H1 (cell line): ENCODE data around the gene CTAGE15. TPM values are rescaled to one million over a fixed set of nuclear protein-coding genes. Genes with fewer than 3 reads are reported as not detected.
A peak's percentile ranks its signal among the peaks of the same experiment; 100 is the strongest.
"Not testable (repeated sequence)": the region's sequence is repeated elsewhere in the genome, so short reads cannot be mapped to it uniquely, and the experiment has no call there.

Experiments
- CTCF ChIA-PET: fragments of 300-600 bp; sonication (Branson Sonifier 250); formaldehyde crosslinking; loops from one replicate; lab custom pipeline; 2021; ENCODE audit not compliant: partially characterized antibody; lab: Charles Lee
- POLR2A ChIA-PET: fragments of 300-600 bp; sonication (Branson Sonifier 250); formaldehyde crosslinking; loops from one replicate; lab custom pipeline; 2021; ENCODE audit warnings: inconsistent platforms; ENCODE audit not compliant: partially characterized antibody; lab: Charles Lee
- DNase-seq, 2 experiments: peaks; one replicate each; pipeline versions ENCODE4 v3.0.0 to v3.0.0-alpha.2; 2010 to 2022; ENCODE audit warnings: low spot score in 2 of 2, low read depth in 1 of 2, mixed read lengths in 1 of 2
- FAIRE-seq: peaks from 2 replicates; lab custom pipeline; 2011; peaks lifted over from hg19 to GRCh38; lab: Jason Lieb, UNC
- H2AFZ ChIP-seq: 2 replicates; pipeline ENCODE4 v1.8.1; 2012; ENCODE audit warnings: low read length, inconsistent platforms
- H2AK5ac ChIP-seq: 2 replicates; pipeline ENCODE4 v1.6.1; 2013; ENCODE audit warnings: low read depth, low read length
- H2BK120ac ChIP-seq: replicated peaks from 2 replicates; pipeline ENCODE3; 2013; ENCODE audit warnings: low read depth, low read length, inconsistent platforms
- H2BK12ac ChIP-seq: 2 replicates; pipeline ENCODE4 v1.6.1; 2013; ENCODE audit warnings: low read depth, low read length
- H2BK15ac ChIP-seq: 2 replicates; pipeline ENCODE4 v1.6.1; 2013; ENCODE audit warnings: low read length
- H2BK20ac ChIP-seq: 2 replicates; pipeline ENCODE4 v1.6.1; 2013; ENCODE audit warnings: low read length
- H2BK5ac ChIP-seq: 2 replicates; pipeline ENCODE4 v1.6.1; 2013; ENCODE audit warnings: low read depth, low read length
- H3K14ac ChIP-seq: 2 replicates; pipeline ENCODE4 v1.6.1; 2013; ENCODE audit warnings: inconsistent platforms; ENCODE audit not compliant: insufficient read length
- H3K18ac ChIP-seq: 2 replicates; pipeline ENCODE4 v1.6.1; 2013; ENCODE audit warnings: low read length; ENCODE audit errors: extremely low read depth
- H3K23ac ChIP-seq: 2 replicates; pipeline ENCODE4 v1.6.1; 2013; ENCODE audit warnings: inconsistent platforms; ENCODE audit not compliant: insufficient read length
- H3K23me2 ChIP-seq: 2 replicates; pipeline ENCODE4 v1.6.1; 2013; ENCODE audit warnings: low read depth, low read length
- H3K27ac ChIP-seq: 2 replicates; pipeline ENCODE4 v1.6.1; 2011; ENCODE audit warnings: low read depth, low read length, inconsistent platforms
- H3K27me3 ChIP-seq, 4 experiments: replicated peaks in 1 of 4; 1 replicate in 1 of 4; 2 replicates in 3 of 4; pipeline versions ENCODE4 v1.6.1 to v1.8.1; 2011 to 2013; ENCODE audit warnings: low read length in 3 of 4, mild to moderate bottlenecking in 3 of 4, inconsistent platforms in 2 of 4, mixed read lengths in 2 of 4, moderate library complexity in 1 of 4; ENCODE audit not compliant: control insufficient read depth in 3 of 4, insufficient read depth in 3 of 4; ENCODE audit errors: extremely low read depth in 1 of 4
- H3K36me3 ChIP-seq, 4 experiments: 2 replicates each; pipeline versions ENCODE4 v1.6.1 to v1.8.1; 2011 to 2013; ENCODE audit warnings: mild to moderate bottlenecking in 4 of 4, low read length in 3 of 4, moderate library complexity in 2 of 4, control low read depth in 1 of 4, inconsistent platforms in 1 of 4; ENCODE audit not compliant: insufficient read depth in 4 of 4, control insufficient read depth in 2 of 4
- H3K4ac ChIP-seq: replicated peaks from 2 replicates; pipeline ENCODE3; 2013; ENCODE audit warnings: low read length, low read depth, mixed read lengths, inconsistent platforms; ENCODE audit not compliant: insufficient read length
- H3K4me1 ChIP-seq, 4 experiments: replicated peaks in 1 of 4; 1 replicate in 1 of 4; 2 replicates in 3 of 4; pipeline versions ENCODE4 v1.6.1 to v1.8.1; 2011 to 2013; ENCODE audit warnings: low read length in 3 of 4, inconsistent platforms in 2 of 4, mixed read lengths in 1 of 4; ENCODE audit not compliant: insufficient read depth in 4 of 4, control insufficient read depth in 3 of 4
- H3K4me2 ChIP-seq, 2 experiments: 2 replicates each; pipeline versions ENCODE4 v1.6.1 to v1.8.1; 2011 to 2013; ENCODE audit warnings: low read depth in 2 of 2, low read length in 2 of 2, control low read depth in 1 of 2, inconsistent platforms in 1 of 2, mild to moderate bottlenecking in 1 of 2; ENCODE audit not compliant: insufficient read depth in 1 of 2
- H3K4me3 ChIP-seq, 4 experiments: fragments of 200-600, 300-600 bp in 1 of 4; sonication (generic), shearing (Covaris generic), sonication (Bioruptor Twin) in 1 of 4; 2 replicates each; pipeline versions ENCODE4 v1.5.1 to v1.8.1; 2011 to 2016; ENCODE audit warnings: low read length in 4 of 4, low read depth in 3 of 4, control low read depth in 2 of 4, inconsistent platforms in 2 of 4, mild to moderate bottlenecking in 2 of 4, mixed read lengths in 1 of 4, moderate library complexity in 1 of 4; ENCODE audit not compliant: insufficient read depth in 2 of 4; ENCODE audit errors: extremely low read depth in 1 of 4
- H3K56ac ChIP-seq: replicated peaks from 2 replicates; pipeline ENCODE3; 2013; ENCODE audit warnings: low read depth, mild to moderate bottlenecking, mixed read lengths, low read length, inconsistent platforms; ENCODE audit not compliant: insufficient read length
- H3K79me1 ChIP-seq: 2 replicates; pipeline ENCODE4 v1.6.1; 2013; ENCODE audit warnings: low read depth, low read length, control low read depth
- H3K79me2 ChIP-seq, 2 experiments: 2 replicates each; pipeline versions ENCODE4 v1.6.1 to v1.8.1; 2012 to 2013; ENCODE audit warnings: low read length in 2 of 2, mild to moderate bottlenecking in 2 of 2, inconsistent platforms in 1 of 2; ENCODE audit not compliant: insufficient read depth in 2 of 2, control insufficient read depth in 1 of 2
- H3K9ac ChIP-seq, 4 experiments: replicated peaks in 1 of 4; 1 replicate in 1 of 4; 2 replicates in 3 of 4; pipeline versions ENCODE4 v1.6.1 to v1.8.1; 2011 to 2013; ENCODE audit warnings: low read depth in 3 of 4, low read length in 3 of 4, control low read depth in 2 of 4, mild to moderate bottlenecking in 2 of 4, moderate library complexity in 2 of 4, inconsistent platforms in 1 of 4; ENCODE audit errors: extremely low read depth in 1 of 4
- H3K9me3 ChIP-seq, 2 experiments: 2 replicates each; pipeline versions ENCODE4 v1.6.1 to v1.8.1; 2012 to 2013; ENCODE audit warnings: mild to moderate bottlenecking in 2 of 2, moderate library complexity in 2 of 2, control low read depth in 1 of 2, inconsistent platforms in 1 of 2, low read depth in 1 of 2, low read length in 1 of 2, mixed read lengths in 1 of 2; ENCODE audit not compliant: insufficient read depth in 2 of 2
- H4K20me1 ChIP-seq, 2 experiments: replicated peaks in 1 of 2; 2 replicates each; pipeline versions ENCODE3 to v1.8.1; 2011 to 2013; ENCODE audit warnings: inconsistent platforms in 2 of 2, low read length in 2 of 2, mild to moderate bottlenecking in 1 of 2; ENCODE audit not compliant: insufficient read depth in 2 of 2, control insufficient read depth in 1 of 2
- H4K5ac ChIP-seq: 2 replicates; pipeline ENCODE4 v1.6.1; 2013; ENCODE audit warnings: low read length, low read depth, mixed read lengths, inconsistent platforms; ENCODE audit not compliant: insufficient read length
- H4K8ac ChIP-seq: 2 replicates; pipeline ENCODE4 v1.8.0; 2013; ENCODE audit warnings: mild to moderate bottlenecking, moderate library complexity, low read length, inconsistent platforms; ENCODE audit not compliant: insufficient read depth; ENCODE audit errors: extremely low read depth
- H4K91ac ChIP-seq: replicated peaks from 2 replicates; pipeline ENCODE3; 2013; ENCODE audit warnings: low read length, mixed read lengths, inconsistent platforms; ENCODE audit not compliant: insufficient read length
- WGBS, 2 experiments: shearing (Covaris generic) in 1 of 2; methylation state at CpG; one replicate each; pipeline versions ENCODE4 v1.1.6 to v1.1.7; 2013 to 2015; ENCODE audit warnings: low lambda C conversion rate in 2 of 2, mixed read lengths in 2 of 2, inconsistent platforms in 1 of 2, low coverage in 1 of 2, missing lambda C conversion rate in 1 of 2; ENCODE audit not compliant: insufficient replicate concordance in 2 of 2, insufficient coverage in 1 of 2, insufficient read length in 1 of 2; ENCODE audit errors: extremely low coverage in 1 of 2, missing lambda C conversion rate in 1 of 2; 5-methylcytosine and 5-hydroxymethylcytosine counted together
- polyA plus RNA-seq, 7 experiments: library from polyadenylated mRNA; depleted of rRNA in 3 of 7; stranded (reverse) in 5 of 7; unstranded in 2 of 7; fragments of >200 nt in 5 of 7; fragments of 200-250 nt in 2 of 7; gene quantifications; 1 replicate in 5 of 7; 2 replicates in 1 of 7; 4 replicates in 1 of 7; pipeline versions ENCODE4 v1.2.1 to v1.2.3, GENCODE V29; 2011 to 2013; ENCODE audit warnings: missing spikeins in 2 of 7, mixed read lengths in 2 of 7
- total RNA-seq: library from RNA; stranded (reverse); fragmentation: NEBNext Ultra II Directional; extraction: Animal tissue kit (Norgen Biotek cat#: 25700); gene quantifications from 2 replicates; pipeline ENCODE4 v1.2.1, GENCODE V29; 2021

The CTAGE15 gene
- total and polyA plus RNA-seq, 2 of the 8 experiments (the other 6 are each of a cell fraction or from before 2014, with no cell fraction given) = 0.06 to 0.86 TPM

DNA sequence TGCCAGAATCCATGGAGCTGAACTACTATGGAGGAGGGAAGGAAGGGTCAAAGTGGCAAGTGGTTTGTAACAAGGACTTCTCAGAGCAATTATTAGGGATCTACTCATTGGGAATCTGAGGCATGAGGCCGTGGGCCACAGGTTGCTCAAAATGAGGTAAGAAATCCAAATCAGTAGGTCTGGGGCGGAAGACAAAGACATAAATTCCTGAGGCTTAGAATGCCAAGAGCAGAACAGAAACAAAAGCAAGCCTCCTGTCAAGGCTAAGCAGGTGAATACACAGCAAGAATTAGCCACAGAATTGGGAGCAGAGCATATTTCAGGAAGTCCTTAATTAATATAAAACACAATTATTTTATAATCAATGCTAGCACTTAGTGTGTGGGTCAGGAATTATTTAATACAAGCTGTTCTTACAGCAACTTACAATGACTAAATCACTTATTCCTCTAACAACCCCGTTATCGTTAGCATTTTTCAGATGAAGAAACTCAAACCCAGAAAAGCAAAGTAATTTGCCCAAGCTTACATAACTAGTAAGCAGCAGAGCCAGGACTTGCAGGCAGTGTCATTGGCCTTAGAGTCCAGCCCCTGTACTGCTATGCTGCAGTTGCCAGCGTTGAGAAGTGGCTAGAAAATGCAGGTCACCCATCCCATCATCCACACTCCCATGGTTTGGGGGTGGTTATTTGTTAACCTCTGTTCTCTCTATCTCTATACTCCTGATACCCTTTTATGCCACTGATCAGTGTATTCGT lies 40.3 kb upstream of the CTAGE15 start:
- H2BK12ac ChIP-seq, POLR2A ChIA-PET, H3K4me2 ChIP-seq, H3K4me3 ChIP-seq, H3K9me3 ChIP-seq, H3K14ac ChIP-seq, H3K18ac ChIP-seq, H3K23ac ChIP-seq, H3K27ac ChIP-seq, H3K27me3 ChIP-seq, H3K36me3 ChIP-seq, H2BK5ac ChIP-seq, H3K9ac ChIP-seq, H4K5ac ChIP-seq, H4K8ac ChIP-seq, H4K20me1 ChIP-seq, H2AK5ac ChIP-seq, H3K56ac ChIP-seq, H3K79me2 ChIP-seq, H3K23me2 ChIP-seq, CTCF ChIA-PET, H3K4ac ChIP-seq, DNase-seq, H2BK20ac ChIP-seq, H3K79me1 ChIP-seq, H4K91ac ChIP-seq, H2BK120ac ChIP-seq, H2BK15ac ChIP-seq, H3K4me1 ChIP-seq, H2AFZ ChIP-seq: not testable (repeated sequence)
- FAIRE-seq = peak; percentile 78
- WGBS, 2 experiments = 92% methylated on average over 3 of the region's 6 CpGs; no CpG with 5 or more reads in 1 of the 2 experiments

DNA sequence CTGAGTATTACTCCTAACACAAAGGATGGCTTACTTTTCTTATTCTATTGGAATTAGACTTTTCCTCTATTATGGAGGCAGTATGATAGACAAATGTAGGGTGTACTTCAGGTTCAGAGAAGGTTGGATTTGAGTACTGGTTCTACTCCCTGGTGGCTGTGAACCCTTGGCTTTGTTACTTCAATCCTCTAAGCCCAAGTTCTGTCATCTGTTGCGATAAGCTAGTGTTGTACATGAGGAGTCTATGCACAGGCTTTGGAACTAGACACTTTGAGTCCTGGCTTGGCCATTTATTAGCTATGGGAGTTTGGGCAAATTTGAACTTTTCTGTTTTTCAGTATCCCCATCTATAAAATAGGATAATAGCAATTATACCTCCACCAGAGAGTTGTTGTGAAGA lies 39.7 kb upstream of the CTAGE15 start:
- CTCF ChIA-PET, H3K4me3 ChIP-seq, H3K36me3 ChIP-seq, H2BK15ac ChIP-seq, H3K14ac ChIP-seq, H3K23me2 ChIP-seq, H4K5ac ChIP-seq, H3K18ac ChIP-seq, H4K8ac ChIP-seq, H3K79me1 ChIP-seq, POLR2A ChIA-PET, H3K4me1 ChIP-seq, H2BK20ac ChIP-seq, H2BK12ac ChIP-seq, H3K23ac ChIP-seq, DNase-seq, H3K56ac ChIP-seq, H2BK120ac ChIP-seq, H3K27me3 ChIP-seq, H4K91ac ChIP-seq, H3K27ac ChIP-seq, H3K9ac ChIP-seq, FAIRE-seq, H2BK5ac ChIP-seq, H3K4ac ChIP-seq, H2AFZ ChIP-seq, H3K9me3 ChIP-seq, H3K79me2 ChIP-seq, H4K20me1 ChIP-seq, H2AK5ac ChIP-seq, H3K4me2 ChIP-seq: not testable (repeated sequence)
- WGBS, 2 experiments = no CpG with 5 or more reads among the region's 1 CpG
